Measurements from ENCODE around the gene MAP3K10.
A peak's percentile ranks its signal among the peaks of the same experiment; 100 is the strongest.
"Not testable (repeated sequence)": the region's sequence is repeated elsewhere in the genome, so short reads cannot be mapped to it uniquely, and the experiment has no call there.

MAP3K10 gene

GRCh38 chr19:40159744-40160143 lies 31.5 kb upstream of the MAP3K10 start:
- no peak for DNase-seq (ENCODE audit: low read depth)
- no peak for TF ChIP-seq POLR2A (IDR thresholded peaks at IDR 0.05; ENCODE audit: extremely low read depth, insufficient read length)
- TF ChIP-seq, protein P1, sequence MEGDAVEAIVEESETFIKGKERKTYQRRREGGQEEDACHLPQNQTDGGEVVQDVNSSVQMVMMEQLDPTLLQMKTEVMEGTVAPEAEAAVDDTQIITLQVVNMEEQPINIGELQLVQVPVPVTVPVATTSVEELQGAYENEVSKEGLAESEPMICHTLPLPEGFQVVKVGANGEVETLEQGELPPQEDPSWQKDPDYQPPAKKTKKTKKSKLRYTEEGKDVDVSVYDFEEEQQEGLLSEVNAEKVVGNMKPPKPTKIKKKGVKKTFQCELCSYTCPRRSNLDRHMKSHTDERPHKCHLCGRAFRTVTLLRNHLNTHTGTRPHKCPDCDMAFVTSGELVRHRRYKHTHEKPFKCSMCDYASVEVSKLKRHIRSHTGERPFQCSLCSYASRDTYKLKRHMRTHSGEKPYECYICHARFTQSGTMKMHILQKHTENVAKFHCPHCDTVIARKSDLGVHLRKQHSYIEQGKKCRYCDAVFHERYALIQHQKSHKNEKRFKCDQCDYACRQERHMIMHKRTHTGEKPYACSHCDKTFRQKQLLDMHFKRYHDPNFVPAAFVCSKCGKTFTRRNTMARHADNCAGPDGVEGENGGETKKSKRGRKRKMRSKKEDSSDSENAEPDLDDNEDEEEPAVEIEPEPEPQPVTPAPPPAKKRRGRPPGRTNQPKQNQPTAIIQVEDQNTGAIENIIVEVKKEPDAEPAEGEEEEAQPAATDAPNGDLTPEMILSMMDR (IDR thresholded peaks at IDR 0.05; ENCODE audit: low read depth, low read length) = no peak
- no peak for TF ChIP-seq MYC (IDR thresholded peaks at IDR 0.05; ENCODE audit: low read depth, low read length)
- TF ChIP-seq, protein P2, sequence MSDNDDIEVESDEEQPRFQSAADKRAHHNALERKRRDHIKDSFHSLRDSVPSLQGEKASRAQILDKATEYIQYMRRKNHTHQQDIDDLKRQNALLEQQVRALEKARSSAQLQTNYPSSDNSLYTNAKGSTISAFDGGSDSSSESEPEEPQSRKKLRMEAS (IDR thresholded peaks at IDR 0.05; ENCODE audit: low read depth, low read length) = no peak
- no peak overlapping the region for H3K4me3 ChIP-seq (ENCODE audit: low read depth, low read length)

- no peak overlapping the region for H3K4me3 ChIP-seq (ENCODE audit: low read depth, low read length)
- TF ChIP-seq POLR2A (IDR thresholded peaks at IDR 0.05; ENCODE audit: extremely low read depth, insufficient read length) (no peak), MYC (IDR thresholded peaks at IDR 0.05; ENCODE audit: low read depth, low read length) (no peak)
- TF ChIP-seq, protein P2 (IDR thresholded peaks at IDR 0.05; ENCODE audit: low read depth, low read length) = no peak
- TF ChIP-seq, protein P1 (IDR thresholded peaks at IDR 0.05; ENCODE audit: low read depth, low read length) = no peak
- no peak for DNase-seq (ENCODE audit: low read depth)
Observed at GRCh38 chr19:40162104-40162503, 29.1 kb upstream of the MAP3K10 start.

DNA sequence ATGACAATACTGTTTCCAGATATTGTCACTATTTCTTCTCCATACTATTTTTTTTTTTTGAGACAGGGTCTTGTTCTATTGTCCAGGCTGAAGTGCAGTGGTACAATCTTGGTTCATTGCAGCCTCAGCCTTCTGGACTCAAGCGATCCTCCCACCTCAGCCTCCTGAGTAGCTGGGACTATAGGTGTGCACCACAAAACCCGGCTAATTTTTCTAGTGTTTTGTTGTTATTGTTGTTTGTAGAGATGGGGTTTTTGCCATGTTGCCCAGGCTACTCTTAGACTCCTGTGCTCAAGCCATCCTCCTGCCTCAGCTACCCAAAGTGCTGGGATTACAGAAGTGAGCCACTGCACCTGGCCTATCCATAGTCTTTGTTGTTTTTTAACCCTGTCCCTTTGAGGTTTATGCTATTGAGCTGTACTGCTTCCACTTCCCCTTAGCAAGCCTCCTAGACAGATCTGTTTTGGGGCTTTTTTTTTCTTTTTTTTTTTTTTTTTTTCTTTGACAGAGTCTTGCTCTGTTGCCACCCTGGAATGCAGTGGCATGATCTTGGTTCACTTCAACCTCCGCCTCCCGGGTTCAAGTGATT lies 27.6 kb upstream of the MAP3K10 start:
- TF ChIP-seq, protein P1 (IDR thresholded peaks at IDR 0.05; ENCODE audit: low read depth, low read length) = no peak
- TF ChIP-seq, protein P2 (IDR thresholded peaks at IDR 0.05; ENCODE audit: low read depth, low read length) = no peak
- TF ChIP-seq POLR2A (IDR thresholded peaks at IDR 0.05; ENCODE audit: extremely low read depth, insufficient read length) = no peak
- TF ChIP-seq MYC (IDR thresholded peaks at IDR 0.05; ENCODE audit: low read depth, low read length) = no peak
- no peak overlapping the region for H3K4me3 ChIP-seq (ENCODE audit: low read depth, low read length)
- no peak for DNase-seq (ENCODE audit: low read depth)

DNA sequence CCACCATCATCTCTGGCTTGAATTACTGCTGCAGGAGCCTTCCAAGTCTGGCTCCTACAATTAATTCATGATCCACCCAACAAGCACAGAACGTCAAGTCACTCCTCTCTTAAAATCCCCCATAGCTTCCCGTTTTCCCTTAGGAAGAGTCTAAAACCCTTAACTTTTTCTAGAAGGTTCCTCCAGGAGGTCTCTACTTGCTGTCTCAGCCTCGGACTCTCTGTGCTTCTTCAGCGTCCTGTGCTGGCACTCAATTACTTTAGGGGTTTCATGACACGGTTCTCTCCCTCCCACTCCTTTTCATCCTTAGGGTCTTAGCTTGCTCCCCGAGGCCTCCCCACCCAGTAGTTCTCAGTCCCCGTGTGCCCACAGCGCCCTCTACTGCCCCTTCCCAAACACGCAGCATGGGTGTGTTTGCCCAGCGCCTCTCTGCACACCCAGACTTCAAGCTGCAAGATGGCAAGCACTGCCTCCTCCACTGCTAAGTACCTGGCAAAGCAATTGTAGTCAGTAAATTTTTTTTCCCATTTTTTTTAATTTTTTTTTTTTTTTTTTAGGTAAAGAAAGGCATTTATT lies 25.8 kb upstream of the MAP3K10 start:
- TF ChIP-seq POLR2A (IDR thresholded peaks at IDR 0.05; ENCODE audit: extremely low read depth, insufficient read length) (no peak), MYC (IDR thresholded peaks at IDR 0.05; ENCODE audit: low read depth, low read length) (no peak)
- TF ChIP-seq, protein P1 (IDR thresholded peaks at IDR 0.05; ENCODE audit: low read depth, low read length) = peak; percentile 71
- peak; percentile 62 for DNase-seq (ENCODE audit: low read depth)
- no peak overlapping the region for H3K4me3 ChIP-seq (ENCODE audit: low read depth, low read length)

- not testable (repeated sequence) for DNase-seq (ENCODE audit: low read depth); H3K4me3 ChIP-seq (ENCODE audit: low read depth, low read length)
Observed at GRCh38 chr19:40169482-40170302, 21.5 kb upstream of the MAP3K10 start.

- DNase-seq (ENCODE audit: low read depth); H3K4me3 ChIP-seq (ENCODE audit: low read depth, low read length): not testable (repeated sequence)
Observed at GRCh38 chr19:40170303-40170989, 20.8 kb upstream of the MAP3K10 start.

GRCh38 chr19:40171293-40171692 lies 19.9 kb upstream of the MAP3K10 start:
- not testable (repeated sequence) for DNase-seq (ENCODE audit: low read depth); H3K4me3 ChIP-seq (ENCODE audit: low read depth, low read length)

All from NB4 (cell line).